ENCODE results near the gene CDR2L.
"Not testable (repeated sequence)": the region's sequence is repeated elsewhere in the genome, so short reads cannot be mapped to it uniquely, and the experiment has no call there.

The CDR2L gene

DNA sequence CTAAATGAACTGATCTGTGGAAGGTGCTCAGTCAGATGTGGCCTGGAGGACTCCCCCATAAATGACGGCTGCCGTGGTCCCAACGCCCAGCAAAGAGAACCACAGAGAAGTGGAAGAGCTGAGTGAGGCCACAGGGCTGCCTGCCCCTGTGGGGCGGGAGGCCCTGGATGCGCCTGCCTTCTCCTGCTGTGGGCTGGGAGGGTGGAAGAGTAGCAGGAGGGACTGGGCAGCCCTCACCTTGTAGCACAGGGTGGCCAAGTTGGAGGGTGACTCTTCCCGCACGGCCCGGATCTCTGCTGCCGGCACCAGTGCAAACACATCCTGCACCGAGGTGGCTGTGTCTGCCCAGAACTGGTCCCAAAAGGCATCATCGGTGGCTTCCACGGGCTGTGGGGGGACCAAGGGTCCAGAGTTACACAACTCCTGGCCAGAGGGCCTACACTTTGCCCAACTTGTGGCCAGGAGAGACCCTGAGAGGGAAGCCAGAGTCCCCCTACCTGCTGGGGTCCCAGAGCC lies 23.1 kb upstream of the CDR2L start:
- Histone ChIP-seq H3K27me3 (ENCODE audit: insufficient read depth, low read length) (peaks cover 14% of the 10 kb centered on the region), H3K4me3 (ENCODE audit: low read length) (no peak overlapping the region), H3K4me1 (ENCODE audit: insufficient read depth, low read length) (no peaks in the 10 kb centered on the region), H2AFZ (ENCODE audit: low read depth, low read length) (no peak overlapping the region), H3K36me3 (ENCODE audit: insufficient read depth, low read length) (no peaks in the 10 kb centered on the region), H3K9me3 (ENCODE audit: low read length) (no peaks in the 10 kb centered on the region)

DNA sequence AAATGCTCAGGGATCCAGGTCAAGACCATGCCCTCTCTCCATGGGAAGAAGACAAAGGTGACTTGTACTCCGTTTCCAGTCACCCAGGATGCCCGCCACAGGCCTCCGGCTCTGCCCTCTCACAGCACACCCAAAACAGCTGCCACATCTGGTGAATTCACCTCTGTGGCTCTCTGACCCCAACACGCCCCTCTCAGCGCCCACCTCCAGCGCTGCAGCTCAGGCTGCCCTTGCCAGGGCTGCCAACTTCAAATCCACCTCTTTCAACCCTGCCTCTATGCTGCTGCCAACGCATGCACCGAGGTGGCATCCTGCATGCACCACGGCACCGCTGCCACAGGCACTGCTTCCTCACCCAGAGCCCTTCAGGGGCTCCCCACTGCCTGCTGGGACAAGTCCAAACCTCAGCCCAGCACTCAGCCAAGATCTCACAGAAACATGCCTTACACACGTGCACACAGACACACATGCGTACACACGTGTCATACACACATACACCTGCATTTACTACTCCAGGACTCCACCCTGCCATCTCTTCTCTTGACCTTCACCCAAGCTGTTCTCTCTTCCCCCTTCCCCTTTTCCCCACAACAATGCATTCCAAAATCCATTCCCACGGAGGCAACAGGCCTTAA lies 22.3 kb upstream of the CDR2L start:
- Histone ChIP-seq H3K27me3 (ENCODE audit: insufficient read depth, low read length) (peaks cover 8% of the 10 kb centered on the region), H2AFZ (ENCODE audit: low read depth, low read length) (no peak overlapping the region), H3K36me3 (ENCODE audit: insufficient read depth, low read length) (no peaks in the 10 kb centered on the region), H3K4me3 (ENCODE audit: low read length) (no peak overlapping the region), H3K9me3 (ENCODE audit: low read length) (no peaks in the 10 kb centered on the region), H3K4me1 (ENCODE audit: insufficient read depth, low read length) (no peaks in the 10 kb centered on the region)

DNA sequence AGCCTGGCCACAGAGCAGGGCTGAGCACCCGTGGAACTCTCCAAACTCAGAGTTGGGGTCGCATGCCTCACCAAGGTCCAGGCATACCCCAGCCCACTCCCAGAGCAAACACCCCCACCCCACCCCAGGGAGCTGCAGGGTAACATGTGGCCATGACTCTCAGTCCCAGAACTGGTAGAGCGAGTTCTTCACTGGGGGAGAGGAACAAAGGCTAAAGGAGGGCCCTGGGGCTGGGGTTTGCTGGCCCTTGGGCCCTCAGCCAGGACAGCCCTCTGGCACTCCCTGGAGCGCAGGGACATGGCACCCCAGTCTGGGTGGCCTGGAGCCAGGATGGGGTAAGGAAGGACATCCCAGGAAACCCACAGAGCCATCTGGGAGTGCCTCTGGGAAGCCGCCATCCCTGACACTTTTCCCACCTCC lies 19.1 kb upstream of the CDR2L start:
- no peaks in the 10 kb centered on the region for H3K36me3 ChIP-seq (ENCODE audit: insufficient read depth, low read length)
- no peak overlapping the region for H3K4me3 ChIP-seq (ENCODE audit: low read length)
- H3K9me3 ChIP-seq (ENCODE audit: low read length): no peaks in the 10 kb centered on the region
- H3K4me1 ChIP-seq (ENCODE audit: insufficient read depth, low read length): peaks cover 8% of the 10 kb centered on the region
- H2AFZ ChIP-seq (ENCODE audit: low read depth, low read length): no peak overlapping the region
- peaks cover 31% of the 10 kb centered on the region for H3K27me3 ChIP-seq (ENCODE audit: insufficient read depth, low read length)

DNA sequence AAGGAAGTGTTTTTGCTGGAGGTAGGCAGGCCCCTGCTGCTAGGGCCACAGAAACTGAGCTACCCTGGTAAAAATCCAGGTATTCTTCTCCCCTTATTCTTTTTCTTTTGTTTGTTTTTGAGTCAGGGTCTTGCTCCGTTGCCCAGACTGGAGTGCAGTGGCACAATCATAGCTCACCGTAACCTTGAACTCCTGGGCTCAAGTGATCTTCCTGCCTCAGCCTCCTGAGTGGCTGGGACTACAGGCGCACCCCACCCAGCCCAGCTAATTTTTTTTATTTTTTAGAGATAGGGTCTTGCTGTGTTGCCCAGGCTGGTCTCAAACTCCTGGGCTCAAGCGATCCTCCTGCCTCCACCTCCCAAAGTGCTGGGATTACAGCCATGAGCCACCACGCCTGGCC lies 17.9 kb upstream of the CDR2L start:
- H3K27me3 ChIP-seq (ENCODE audit: insufficient read depth, low read length): peaks cover 37% of the 10 kb centered on the region
- not testable (repeated sequence) for H3K9me3 ChIP-seq (ENCODE audit: low read length)

DNA sequence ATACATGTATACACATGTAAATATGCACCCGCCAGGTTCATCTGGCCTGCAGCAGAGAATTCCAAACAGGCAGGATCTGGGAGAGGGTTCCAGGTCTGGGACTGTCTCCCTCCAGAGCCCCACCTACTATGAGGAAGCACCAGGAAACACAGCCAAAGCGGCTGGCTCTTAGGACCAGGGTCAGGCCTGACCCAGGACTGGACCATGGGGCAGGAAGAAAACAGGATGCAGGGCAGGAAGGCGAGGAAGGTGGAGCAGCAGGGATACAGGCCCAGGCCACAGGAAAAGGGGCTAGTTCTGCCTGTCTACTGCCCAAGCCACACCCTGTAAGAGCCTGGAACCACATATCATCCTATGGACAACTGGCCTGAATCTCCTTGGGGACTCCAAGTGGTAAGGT lies 17.0 kb upstream of the CDR2L start:
- Histone ChIP-seq H2AFZ (ENCODE audit: low read depth, low read length) (no peak overlapping the region), H3K27me3 (ENCODE audit: insufficient read depth, low read length) (peaks cover 35% of the 10 kb centered on the region), H3K4me3 (ENCODE audit: low read length) (no peak overlapping the region), H3K4me1 (ENCODE audit: insufficient read depth, low read length) (peaks cover 8% of the 10 kb centered on the region), H3K36me3 (ENCODE audit: insufficient read depth, low read length) (no peaks in the 10 kb centered on the region), H3K9me3 (ENCODE audit: low read length) (no peaks in the 10 kb centered on the region)

More for the DNA sequence above, 17.9 kb upstream of the CDR2L start:
- not testable (repeated sequence) for H3K4me1 ChIP-seq (ENCODE audit: insufficient read depth, low read length); H3K36me3 ChIP-seq (ENCODE audit: insufficient read depth, low read length); H2AFZ ChIP-seq (ENCODE audit: low read depth, low read length); H3K4me3 ChIP-seq (ENCODE audit: low read length)

DNA sequence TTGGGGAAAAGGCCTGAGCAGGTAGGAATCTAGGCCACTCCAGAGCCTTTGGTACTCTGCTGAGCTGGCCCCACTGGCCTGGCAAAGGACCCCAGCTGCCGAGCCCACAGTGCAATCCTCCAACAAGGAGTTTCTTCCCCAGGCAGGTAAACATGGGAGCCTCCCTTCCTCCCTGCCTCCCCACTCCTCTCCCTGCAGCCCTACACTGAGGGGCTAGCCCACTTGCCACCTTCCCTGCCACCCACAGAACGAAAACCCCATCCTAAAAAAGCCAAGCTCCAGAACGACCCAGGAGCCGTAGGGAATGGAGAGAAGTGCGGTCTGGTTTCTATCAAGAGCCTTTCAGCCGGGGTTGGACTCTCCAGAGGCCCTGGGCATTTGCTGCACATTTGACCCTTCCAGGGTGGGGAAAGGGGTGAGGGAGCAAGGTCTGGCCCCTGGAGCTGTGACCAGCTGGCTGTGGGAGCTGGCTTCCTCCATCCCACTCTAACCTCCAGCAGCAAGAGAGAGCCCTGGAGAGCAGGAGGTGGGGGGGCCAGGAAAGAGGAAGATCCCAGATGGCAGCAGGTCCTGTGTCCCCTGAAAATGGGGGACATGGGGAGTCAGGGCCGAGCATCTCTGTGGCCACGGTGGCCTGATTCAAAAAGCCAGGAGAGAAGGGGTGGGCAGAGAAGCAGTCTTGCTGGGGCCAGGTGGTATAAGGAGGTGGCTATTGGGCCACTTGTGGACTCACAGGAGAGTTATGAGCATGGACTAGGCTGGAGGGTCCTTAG lies 16.2 kb upstream of the CDR2L start:
- peaks cover 35% of the 10 kb centered on the region for H3K27me3 ChIP-seq (ENCODE audit: insufficient read depth, low read length)

DNA sequence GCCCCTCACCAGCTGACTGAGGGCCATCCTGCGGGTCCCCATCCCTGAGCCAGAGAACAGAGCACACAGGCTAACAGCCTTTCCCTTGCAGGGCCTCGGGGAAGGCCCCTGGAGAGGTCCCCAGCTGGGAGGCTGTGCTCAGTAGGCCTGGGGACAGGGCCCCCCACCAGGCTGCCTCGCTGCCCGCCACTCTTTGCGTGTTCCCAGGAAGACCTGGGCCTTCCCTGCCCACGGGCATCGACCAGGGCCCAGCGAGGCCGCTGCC lies 15.7 kb upstream of the CDR2L start:
- Histone ChIP-seq H3K27me3 (ENCODE audit: insufficient read depth, low read length) (peaks cover 35% of the 10 kb centered on the region), H3K4me3 (ENCODE audit: low read length) (peak overlapping the region; percentile 57), H3K9me3 (ENCODE audit: low read length) (no peaks in the 10 kb centered on the region)

More for the DNA sequence above, 16.2 kb upstream of the CDR2L start:
- Histone ChIP-seq H3K36me3 (ENCODE audit: insufficient read depth, low read length) (no peaks in the 10 kb centered on the region), H3K9me3 (ENCODE audit: low read length) (no peaks in the 10 kb centered on the region), H2AFZ (ENCODE audit: low read depth, low read length) (no peak overlapping the region), H3K4me1 (ENCODE audit: insufficient read depth, low read length) (peaks cover 8% of the 10 kb centered on the region), H3K4me3 (ENCODE audit: low read length) (peak overlapping the region; percentile 57)

DNA sequence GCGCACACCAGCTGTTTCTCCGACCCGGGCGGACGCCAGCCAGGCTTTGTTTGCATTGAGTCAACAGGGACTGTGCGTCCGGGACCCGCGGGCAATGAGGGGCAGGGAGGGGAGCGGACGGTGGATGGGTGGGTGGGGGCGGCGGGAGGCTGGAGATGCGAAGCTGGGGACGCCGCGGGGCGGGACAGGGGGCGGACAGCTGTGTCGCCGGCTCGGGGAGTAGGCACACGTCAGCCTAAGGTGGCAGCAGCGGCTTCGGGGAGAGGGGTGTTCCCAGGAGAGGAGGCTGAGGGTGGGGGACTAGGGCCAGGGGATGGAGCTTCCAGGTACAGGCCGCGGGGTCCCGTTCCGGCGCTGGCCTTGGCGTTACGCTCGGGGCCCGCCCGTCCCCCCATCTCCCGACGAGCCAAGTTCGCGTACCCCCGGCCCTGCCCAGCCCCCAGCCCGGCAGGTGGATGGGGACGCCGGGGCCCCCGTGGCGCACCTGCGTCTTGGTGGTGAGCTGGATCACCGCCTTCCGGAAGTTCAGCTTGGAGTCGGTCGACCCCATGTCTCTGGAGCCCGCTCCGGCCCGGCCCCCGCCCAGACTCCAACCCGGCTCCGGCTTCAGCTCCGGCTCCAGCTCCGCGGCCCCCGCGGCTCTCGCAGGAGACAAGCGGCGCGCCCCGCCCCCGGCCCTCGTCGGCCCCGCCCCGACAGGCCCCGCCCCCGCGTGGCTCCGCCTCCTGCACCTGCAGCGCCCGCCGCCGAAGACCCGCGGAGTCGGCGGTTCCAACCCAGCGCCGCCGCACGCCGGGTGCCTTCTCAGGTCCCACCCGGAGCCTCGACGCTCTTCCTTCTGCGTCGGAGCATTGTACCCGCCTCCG lies 15.1 kb upstream of the CDR2L start, which contains the start of gene HID1:
Gene HID1, minus strand, starts transcription at position 653 of the 866 bp plus-strand sequence. Its CDS starts 103 bp downstream, at position 550.
- Histone ChIP-seq H2AFZ (ENCODE audit: low read depth, low read length) (no peak within 1 kb of the TSS), H3K9me3 (ENCODE audit: low read length) (no peaks in the 10 kb centered on the region), H3K4me3 (ENCODE audit: low read length) (peak within 1 kb of the TSS; percentile 57), H3K36me3 (ENCODE audit: insufficient read depth, low read length) (no peaks in the 10 kb centered on the region), H3K27me3 (ENCODE audit: insufficient read depth, low read length) (peaks cover 35% of the 10 kb centered on the region), H3K4me1 (ENCODE audit: insufficient read depth, low read length) (peaks cover 8% of the 10 kb centered on the region)

More for the DNA sequence above, 15.7 kb upstream of the CDR2L start:
- Histone ChIP-seq H2AFZ (ENCODE audit: low read depth, low read length) (no peak overlapping the region), H3K36me3 (ENCODE audit: insufficient read depth, low read length) (no peaks in the 10 kb centered on the region), H3K4me1 (ENCODE audit: insufficient read depth, low read length) (peaks cover 8% of the 10 kb centered on the region)

DNA sequence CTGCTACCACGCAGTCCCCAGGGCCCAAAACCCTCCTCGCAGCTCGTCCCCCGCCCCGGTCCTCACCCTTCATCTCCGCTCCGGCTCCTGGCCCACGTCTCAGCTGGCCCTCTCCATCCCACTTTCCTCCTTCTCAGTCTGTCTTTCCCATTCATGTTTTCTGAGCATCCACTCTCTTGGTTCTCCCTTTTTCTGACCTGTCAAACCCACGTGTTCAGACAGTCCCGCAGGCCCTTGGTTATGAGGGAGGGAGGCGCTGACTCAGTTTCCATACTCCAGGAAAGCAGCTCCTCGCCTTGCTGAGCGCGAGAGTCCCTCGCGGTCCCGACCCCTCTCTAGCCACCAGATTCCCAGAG lies 14.5 kb upstream of the CDR2L start:
- no peaks in the 10 kb centered on the region for H3K9me3 ChIP-seq (ENCODE audit: low read length)
- peaks cover 8% of the 10 kb centered on the region for H3K4me1 ChIP-seq (ENCODE audit: insufficient read depth, low read length)
- H3K36me3 ChIP-seq (ENCODE audit: insufficient read depth, low read length): no peaks in the 10 kb centered on the region
- H2AFZ ChIP-seq (ENCODE audit: low read depth, low read length): no peak overlapping the region
- H3K27me3 ChIP-seq (ENCODE audit: insufficient read depth, low read length): peaks cover 35% of the 10 kb centered on the region
- H3K4me3 ChIP-seq (ENCODE audit: low read length): peak overlapping the region; percentile 57

DNA sequence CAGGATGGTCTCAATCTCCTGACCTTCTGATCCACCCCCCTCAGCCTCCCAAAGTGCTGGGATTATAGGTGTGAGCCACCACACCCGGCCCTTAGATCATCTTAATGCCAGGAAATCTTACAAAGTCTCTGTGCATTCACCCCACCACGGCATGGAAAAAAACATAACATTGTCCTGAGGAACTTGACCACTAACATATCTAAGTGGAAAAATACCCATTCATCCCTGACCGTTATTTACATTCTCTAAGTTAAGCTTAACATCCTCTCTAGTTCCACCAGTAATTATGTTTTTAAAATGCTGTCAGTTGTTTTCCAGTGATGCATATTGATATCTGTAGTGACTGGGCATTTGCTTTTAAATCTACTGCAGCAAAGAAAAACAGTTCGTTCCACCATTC lies 11.5 kb upstream of the CDR2L start:
- Histone ChIP-seq H3K27me3 (ENCODE audit: insufficient read depth, low read length) (peaks cover 26% of the 10 kb centered on the region), H3K9me3 (ENCODE audit: low read length) (no peaks in the 10 kb centered on the region), H3K4me1 (ENCODE audit: insufficient read depth, low read length) (peaks cover 8% of the 10 kb centered on the region), H2AFZ (ENCODE audit: low read depth, low read length) (no peak overlapping the region), H3K36me3 (ENCODE audit: insufficient read depth, low read length) (no peaks in the 10 kb centered on the region), H3K4me3 (ENCODE audit: low read length) (no peak overlapping the region)

DNA sequence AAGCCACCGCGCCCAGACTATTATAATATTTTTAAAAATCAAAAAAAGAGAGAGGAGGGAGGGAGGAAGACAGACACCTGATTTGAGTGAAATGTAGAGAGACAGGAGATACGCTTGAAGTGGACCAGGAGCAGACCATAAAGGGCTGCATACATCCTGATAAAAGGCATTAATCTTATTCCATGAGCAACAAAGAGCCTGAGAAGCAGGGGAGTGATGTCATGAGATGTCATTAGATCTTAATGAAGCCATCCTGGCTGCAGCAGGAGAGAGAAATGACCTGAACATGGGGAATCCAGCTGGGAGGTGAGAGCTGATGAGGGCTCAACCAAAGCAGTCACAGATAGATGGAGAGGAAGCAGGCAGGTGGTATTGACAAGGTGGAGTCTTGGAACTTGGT lies 9.6 kb upstream of the CDR2L start:
- Histone ChIP-seq H3K9me3 (ENCODE audit: low read length) (no peaks in the 10 kb centered on the region), H3K27me3 (ENCODE audit: insufficient read depth, low read length) (peaks cover 14% of the 10 kb centered on the region)

DNA sequence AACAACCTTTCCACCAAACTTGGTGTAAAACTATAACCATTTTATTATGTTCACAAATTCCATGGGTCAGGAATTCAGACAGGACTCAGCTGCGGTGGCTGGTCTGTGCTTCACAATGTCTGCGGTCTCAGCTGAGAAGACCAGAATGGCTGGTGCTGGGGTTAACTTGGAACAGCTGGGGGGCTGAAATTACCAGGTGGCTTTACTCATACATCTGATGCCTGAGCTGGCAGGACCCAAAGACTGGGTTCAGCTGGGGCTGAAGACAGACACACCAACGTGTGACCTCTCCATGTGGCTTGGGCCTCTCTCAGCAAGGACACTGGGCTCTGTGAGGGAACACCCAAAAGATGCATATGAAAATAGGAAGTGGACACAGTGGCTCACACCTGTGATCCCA lies 9.2 kb upstream of the CDR2L start:
- H3K4me1 ChIP-seq (ENCODE audit: insufficient read depth, low read length): peaks cover 7% of the 10 kb centered on the region
- H3K36me3 ChIP-seq (ENCODE audit: insufficient read depth, low read length): no peaks in the 10 kb centered on the region
- no peak overlapping the region for H2AFZ ChIP-seq (ENCODE audit: low read depth, low read length)
- H3K9me3 ChIP-seq (ENCODE audit: low read length): no peaks in the 10 kb centered on the region
- peaks cover 9% of the 10 kb centered on the region for H3K27me3 ChIP-seq (ENCODE audit: insufficient read depth, low read length)
- H3K4me3 ChIP-seq (ENCODE audit: low read length): no peak overlapping the region

More for the DNA sequence above, 9.6 kb upstream of the CDR2L start:
- Histone ChIP-seq H3K4me3 (ENCODE audit: low read length) (no peak overlapping the region), H3K4me1 (ENCODE audit: insufficient read depth, low read length) (peaks cover 9% of the 10 kb centered on the region), H3K36me3 (ENCODE audit: insufficient read depth, low read length) (no peaks in the 10 kb centered on the region), H2AFZ (ENCODE audit: low read depth, low read length) (no peak overlapping the region)
